Muscle layer of colon (tissue), 2 donors: Measurements from ENCODE around the gene HNRNPF.

ENCODE experiments used
- H3K27ac ChIP-seq: one replicate; pipeline ENCODE4 v1.7.0; 2013; ENCODE audit warnings: low read depth, mild to moderate bottlenecking, low read length, moderate library complexity
- H3K27me3 ChIP-seq, 2 donors: one replicate each; pipeline ENCODE4 v1.7.0; 2013; ENCODE audit warnings: low read length in 2 of 2, mild to moderate bottlenecking in 2 of 2; ENCODE audit not compliant: insufficient read depth in 2 of 2, control insufficient read depth in 1 of 2
- H3K36me3 ChIP-seq: one replicate; pipeline ENCODE4 v1.7.0; 2013; ENCODE audit warnings: mild to moderate bottlenecking, low read length; ENCODE audit not compliant: insufficient read depth
- H3K4me1 ChIP-seq: one replicate; pipeline ENCODE4 v1.7.0; 2013; ENCODE audit warnings: mild to moderate bottlenecking, low read length; ENCODE audit not compliant: insufficient read depth
- H3K4me3 ChIP-seq, 2 donors: one replicate each; pipeline ENCODE4 v1.7.0; 2013; ENCODE audit warnings: low read length in 2 of 2, low read depth in 1 of 2, mild to moderate bottlenecking in 1 of 2, moderate library complexity in 1 of 2
- H3K9ac ChIP-seq: one replicate; pipeline ENCODE4 v1.7.0; 2013; ENCODE audit warnings: low read length
- H3K9me3 ChIP-seq: one replicate; pipeline ENCODE4 v1.7.0; 2013; ENCODE audit warnings: mild to moderate bottlenecking, low read length
- donor health status: abdominal sarcoma.
- donor health status: Adenocarcinoma of cecum.

HNRNPF gene

GRCh38 chr10:43385412-43386004 lies 23.5 kb downstream of the HNRNPF start:
- H3K9me3 ChIP-seq: no peaks in the 10 kb centered on the region
- H3K4me1 ChIP-seq: no peaks in the 10 kb centered on the region
- no peak overlapping the region for H3K4me3 ChIP-seq
- H3K27ac ChIP-seq: no peak overlapping the region
- peaks cover 53% of the 10 kb centered on the region for H3K36me3 ChIP-seq
- no peaks in the 10 kb centered on the region for H3K27me3 ChIP-seq
- H3K9ac ChIP-seq: no peak overlapping the region

- Histone ChIP-seq H3K27ac (no peak overlapping the region), H3K4me3 (no peak overlapping the region), H3K27me3 (no peaks in the 10 kb centered on the region), H3K9ac (no peak overlapping the region), H3K4me1 (no peaks in the 10 kb centered on the region), H3K9me3 (no peaks in the 10 kb centered on the region), H3K36me3 (peaks cover 43% of the 10 kb centered on the region)
These were observed 24.4 kb downstream of the HNRNPF start for GRCh38 chr10:43384252-43385221.

GRCh38 chr10:43383204-43383971 lies 25.6 kb downstream of the HNRNPF start:
- no peak overlapping the region for H3K9ac ChIP-seq
- H3K27me3 ChIP-seq: no peaks in the 10 kb centered on the region
- H3K36me3 ChIP-seq: peaks cover 32% of the 10 kb centered on the region
- no peaks in the 10 kb centered on the region for H3K4me1 ChIP-seq
- H3K4me3 ChIP-seq: no peak overlapping the region
- H3K27ac ChIP-seq: no peak overlapping the region
- no peaks in the 10 kb centered on the region for H3K9me3 ChIP-seq

- Histone ChIP-seq H3K9me3 (no peaks in the 10 kb centered on the region), H3K36me3 (peaks cover 7% of the 10 kb centered on the region), H3K27ac (no peak overlapping the region), H3K4me1 (no peaks in the 10 kb centered on the region), H3K27me3 (no peaks in the 10 kb centered on the region), H3K9ac (no peak overlapping the region), H3K4me3 (no peak overlapping the region)
These were observed 28.3 kb downstream of the HNRNPF start for GRCh38 chr10:43380610-43381222.

GRCh38 chr10:43377424-43377883 lies 31.5 kb downstream of the HNRNPF start:
- H3K27ac ChIP-seq: no peak overlapping the region
- no peaks in the 10 kb centered on the region for H3K36me3 ChIP-seq
- H3K27me3 ChIP-seq: no peaks in the 10 kb centered on the region
- H3K4me1 ChIP-seq: no peaks in the 10 kb centered on the region
- no peak overlapping the region for H3K9ac ChIP-seq
- no peak overlapping the region for H3K4me3 ChIP-seq
- no peaks in the 10 kb centered on the region for H3K9me3 ChIP-seq

- H3K9ac ChIP-seq: no peak overlapping the region
- no peak overlapping the region for H3K27ac ChIP-seq
- H3K9me3 ChIP-seq: no peaks in the 10 kb centered on the region
- no peaks in the 10 kb centered on the region for H3K36me3 ChIP-seq
- H3K27me3 ChIP-seq: no peaks in the 10 kb centered on the region
- no peaks in the 10 kb centered on the region for H3K4me1 ChIP-seq
- H3K4me3 ChIP-seq: no peak overlapping the region
These were observed 32.1 kb downstream of the HNRNPF start for GRCh38 chr10:43376828-43377423.

- Histone ChIP-seq H3K4me3 (no peak overlapping the region), H3K9ac (no peak overlapping the region), H3K27me3 (no peaks in the 10 kb centered on the region), H3K9me3 (no peaks in the 10 kb centered on the region), H3K36me3 (no peaks in the 10 kb centered on the region), H3K4me1 (no peaks in the 10 kb centered on the region), H3K27ac (no peak overlapping the region)
These were observed 32.8 kb downstream of the HNRNPF start for GRCh38 chr10:43376046-43376635.

GRCh38 chr10:43375401-43376020 lies 33.5 kb downstream of the HNRNPF start:
- Histone ChIP-seq H3K27me3 (no peaks in the 10 kb centered on the region), H3K4me1 (no peaks in the 10 kb centered on the region), H3K27ac (no peak overlapping the region), H3K9me3 (no peaks in the 10 kb centered on the region), H3K9ac (no peak overlapping the region), H3K36me3 (no peaks in the 10 kb centered on the region), H3K4me3 (no peak overlapping the region)

GRCh38 chr10:43374194-43374593 lies 34.8 kb downstream of the HNRNPF start:
- Histone ChIP-seq H3K4me1 (no peaks in the 10 kb centered on the region), H3K4me3 (no peak overlapping the region), H3K27ac (no peak overlapping the region), H3K27me3 (no peaks in the 10 kb centered on the region), H3K9me3 (no peaks in the 10 kb centered on the region), H3K36me3 (no peaks in the 10 kb centered on the region), H3K9ac (no peak overlapping the region)

GRCh38 chr10:43373461-43373860 lies 35.5 kb downstream of the HNRNPF start:
- H3K27me3 ChIP-seq: no peaks in the 10 kb centered on the region
- H3K9ac ChIP-seq: no peak overlapping the region
- H3K4me3 ChIP-seq: no peak overlapping the region
- no peaks in the 10 kb centered on the region for H3K4me1 ChIP-seq
- no peaks in the 10 kb centered on the region for H3K9me3 ChIP-seq
- no peaks in the 10 kb centered on the region for H3K36me3 ChIP-seq
- no peak overlapping the region for H3K27ac ChIP-seq
